Measurements from ENCODE around the gene LAMC2.

LAMC2 gene

GRCh38 chr1:183173828-183174227 lies 12.2 kb upstream of the LAMC2 start:
- no peak for FAIRE-seq

- FAIRE-seq = no peak
These were observed 10.4 kb upstream of the LAMC2 start for GRCh38 chr1:183175631-183176030.

- FAIRE-seq = no peak
These were observed 7.5 kb upstream of the LAMC2 start for GRCh38 chr1:183178545-183178944.

GRCh38 chr1:183179033-183179432 lies 7.0 kb upstream of the LAMC2 start:
- FAIRE-seq = no peak

GRCh38 chr1:183180218-183180617 lies 5.8 kb upstream of the LAMC2 start:
- FAIRE-seq = no peak

GRCh38 chr1:183180634-183181056 lies 5.4 kb upstream of the LAMC2 start:
- no peak for FAIRE-seq

- no peak for FAIRE-seq
These were observed 777 bp downstream of the LAMC2 start for GRCh38 chr1:183186841-183187240.

GRCh38 chr1:183188240-183188639 lies 2.2 kb downstream of the LAMC2 start:
- no peak for FAIRE-seq

GRCh38 chr1:183191833-183192232 lies 5.8 kb downstream of the LAMC2 start:
- FAIRE-seq = no peak

- FAIRE-seq = no peak
These were observed 8.0 kb downstream of the LAMC2 start for GRCh38 chr1:183193963-183194525.

GRCh38 chr1:183194527-183195141 lies 8.6 kb downstream of the LAMC2 start:
- FAIRE-seq = no peak

GRCh38 chr1:183195142-183195574 lies 9.1 kb downstream of the LAMC2 start:
- FAIRE-seq = no peak

- no peak for FAIRE-seq
These were observed 11.7 kb downstream of the LAMC2 start for GRCh38 chr1:183197762-183198161.

- no peak for FAIRE-seq
These were observed 12.4 kb downstream of the LAMC2 start for GRCh38 chr1:183198463-183198862.

GRCh38 chr1:183199304-183199703 lies 13.2 kb downstream of the LAMC2 start:
- no peak for FAIRE-seq

GRCh38 chr1:183200451-183200850 lies 14.4 kb downstream of the LAMC2 start:
- no peak for FAIRE-seq

- no peak for FAIRE-seq
These were observed 17.0 kb downstream of the LAMC2 start for GRCh38 chr1:183203094-183203493.

GRCh38 chr1:183205196-183205781 lies 19.2 kb downstream of the LAMC2 start:
- FAIRE-seq = no peak

- no peak for FAIRE-seq
These were observed 20.6 kb downstream of the LAMC2 start for GRCh38 chr1:183206538-183207122.

GRCh38 chr1:183209533-183210158 lies 23.6 kb downstream of the LAMC2 start:
- no peak for FAIRE-seq

- FAIRE-seq = no peak
These were observed 24.6 kb downstream of the LAMC2 start for GRCh38 chr1:183210681-183211080.

GRCh38 chr1:183212870-183213269 lies 26.8 kb downstream of the LAMC2 start:
- no peak for FAIRE-seq
